Measurements from ENCODE around the gene RGS13.

- no peak for TF ChIP-seq POLR2A (IDR thresholded peaks at IDR 0.05)
- no peak for TF ChIP-seq CTCF (IDR thresholded peaks at IDR 0.05)
Measured at GRCh38 chr1:192629612-192630011, 6.3 kb upstream of the RGS13 start.

Data from adrenal gland (tissue), 5 donors.